Karpas-422 (cell line): ENCODE data around the gene R3HDML. TPM values are rescaled to one million over a fixed set of nuclear protein-coding genes. Genes with fewer than 3 reads are reported as not detected.
"Not testable (repeated sequence)": the region's sequence is repeated elsewhere in the genome, so short reads cannot be mapped to it uniquely, and the experiment has no call there.

Source experiments
- DNase-seq: peaks from one replicate; pipeline ENCODE4 v3.0.0-alpha.2; 2015
- H2AFZ ChIP-seq: fragments of 200-600 bp; sonication (generic); 2 replicates; pipeline ENCODE4 v1.6.1; 2014; ENCODE audit warnings: antibody characterized with exemption, low read length, mixed read lengths
- H3K27ac ChIP-seq: fragments of 200-600 bp; sonication (generic); 2 replicates; pipeline ENCODE4 v1.5.1; 2014; ENCODE audit warnings: mild to moderate bottlenecking, low read length, moderate library complexity
- H3K27me3 ChIP-seq: fragments of 200-600 bp; sonication (generic); 2 replicates; pipeline ENCODE4 v1.6.1; 2014; ENCODE audit warnings: low read length, mixed read lengths
- H3K36me3 ChIP-seq: fragments of 200-600 bp; sonication (generic); 2 replicates; pipeline ENCODE4 v1.6.1; 2014; ENCODE audit warnings: low read length, mixed read lengths; ENCODE audit not compliant: insufficient read depth
- H3K4me1 ChIP-seq: fragments of 200-600 bp; sonication (generic); 2 replicates; pipeline ENCODE4 v1.6.1; 2014; ENCODE audit warnings: mild to moderate bottlenecking, low read length, mixed read lengths
- H3K4me2 ChIP-seq: fragments of 200-600 bp; sonication (generic); 2 replicates; pipeline ENCODE4 v1.6.1; 2014; ENCODE audit warnings: low read length, low read depth, mild to moderate bottlenecking; ENCODE audit not compliant: poor library complexity, severe bottlenecking
- H3K4me3 ChIP-seq: fragments of 200-600 bp; sonication (generic); 2 replicates; pipeline ENCODE4 v1.5.1; 2014; ENCODE audit warnings: mild to moderate bottlenecking, antibody characterized with exemption, low read length, mixed read lengths
- H3K79me2 ChIP-seq: fragments of 200-600 bp; sonication (generic); 2 replicates; pipeline ENCODE4 v1.6.1; 2014; ENCODE audit warnings: mild to moderate bottlenecking, low read length, mixed read lengths
- H3K9ac ChIP-seq: fragments of 200-600 bp; sonication (generic); 2 replicates; pipeline ENCODE4 v1.6.0; 2014; ENCODE audit warnings: low read length
- H3K9me2 ChIP-seq: fragments of 200-600 bp; sonication (generic), shearing (Covaris generic); replicated peaks from 2 replicates; pipeline ENCODE4 v1.6.0; 2014; ENCODE audit warnings: mild to moderate bottlenecking, low read length, moderate library complexity; ENCODE audit not compliant: insufficient read depth
- H3K9me3 ChIP-seq: fragments of 300-700, 200-600 bp; sonication (generic); 2 replicates; pipeline ENCODE4 v1.6.1; 2014; ENCODE audit warnings: low read length, mixed read lengths
- H4K20me1 ChIP-seq: fragments of 200-600 bp; sonication (generic); 2 replicates; pipeline ENCODE4 v1.6.1; 2014; ENCODE audit warnings: mild to moderate bottlenecking, antibody characterized with exemption, low read length, low read depth; ENCODE audit not compliant: insufficient read depth
- total RNA-seq: library from RNA; depleted of rRNA; stranded (reverse); fragments of >200 nt; shearing (Covaris generic); gene quantifications from 2 replicates; pipeline ENCODE4 v1.2.3, GENCODE V29; 2014; ENCODE audit warnings: low replicate concordance

The R3HDML gene
- total RNA-seq, 1 experiment from 2014 or later = not detected

- Histone ChIP-seq H3K4me1 (no peaks in the 10 kb centered on the region), H4K20me1 (no peaks in the 10 kb centered on the region), H3K27ac (no peak overlapping the region), H3K36me3 (no peaks in the 10 kb centered on the region), H3K9ac (no peak overlapping the region), H2AFZ (no peak overlapping the region), H3K9me3 (no peaks in the 10 kb centered on the region), H3K4me2 (no peak overlapping the region), H3K27me3 (no peaks in the 10 kb centered on the region), H3K79me2 (no peaks in the 10 kb centered on the region), H3K4me3 (no peak overlapping the region), H3K9me2 (no peaks in the 10 kb centered on the region)
- DNase-seq = no peak
Measured at GRCh38 chr20:44319839-44320422, 16.9 kb upstream of the R3HDML start.

GRCh38 chr20:44324343-44324742, 12.5 kb upstream of the R3HDML start:
- H3K79me2 ChIP-seq = no peaks in the 10 kb centered on the region
- H3K27ac ChIP-seq = no peak overlapping the region
- H3K36me3 ChIP-seq = no peaks in the 10 kb centered on the region
- H3K4me2 ChIP-seq = no peak overlapping the region
- H3K9ac ChIP-seq = no peak overlapping the region
- DNase-seq = no peak
- no peaks in the 10 kb centered on the region for H3K27me3 ChIP-seq
- H3K9me2 ChIP-seq = no peaks in the 10 kb centered on the region
- H3K4me1 ChIP-seq = no peaks in the 10 kb centered on the region
- no peaks in the 10 kb centered on the region for H4K20me1 ChIP-seq
- H3K9me3 ChIP-seq = no peaks in the 10 kb centered on the region
- H3K4me3 ChIP-seq = no peak overlapping the region
- H2AFZ ChIP-seq = no peak overlapping the region

GRCh38 chr20:44326391-44327159, 10.3 kb upstream of the R3HDML start:
- H3K4me1 ChIP-seq = no peaks in the 10 kb centered on the region
- DNase-seq = no peak
- no peak overlapping the region for H3K9ac ChIP-seq

GRCh38 chr20:44327748-44328147, 9.1 kb upstream of the R3HDML start:
- not testable (repeated sequence) for H3K4me3 ChIP-seq, H3K27ac ChIP-seq, H4K20me1 ChIP-seq, H3K27me3 ChIP-seq, H3K9me3 ChIP-seq, H2AFZ ChIP-seq, H3K79me2 ChIP-seq, H3K4me2 ChIP-seq, H3K4me1 ChIP-seq, H3K9me2 ChIP-seq, H3K36me3 ChIP-seq, DNase-seq, H3K9ac ChIP-seq

More at GRCh38 chr20:44326391-44327159, 10.3 kb upstream of the R3HDML start:
- Histone ChIP-seq H3K27ac (no peak overlapping the region), H3K36me3 (no peaks in the 10 kb centered on the region), H3K4me3 (no peak overlapping the region), H3K79me2 (no peaks in the 10 kb centered on the region), H2AFZ (no peak overlapping the region), H3K9me2 (no peaks in the 10 kb centered on the region), H3K9me3 (no peaks in the 10 kb centered on the region), H3K27me3 (no peaks in the 10 kb centered on the region), H3K4me2 (no peak overlapping the region), H4K20me1 (no peaks in the 10 kb centered on the region)

- Histone ChIP-seq H3K9me3 (no peaks in the 10 kb centered on the region), H3K27me3 (no peaks in the 10 kb centered on the region), H3K4me1 (no peaks in the 10 kb centered on the region), H3K9ac (no peak overlapping the region), H3K36me3 (no peaks in the 10 kb centered on the region), H3K79me2 (no peaks in the 10 kb centered on the region), H2AFZ (no peak overlapping the region), H3K4me3 (no peak overlapping the region), H3K27ac (no peak overlapping the region), H3K4me2 (no peak overlapping the region), H4K20me1 (no peaks in the 10 kb centered on the region), H3K9me2 (no peaks in the 10 kb centered on the region)
- DNase-seq = no peak
Measured at GRCh38 chr20:44328428-44328827, 8.4 kb upstream of the R3HDML start.

- Histone ChIP-seq H3K36me3 (no peaks in the 10 kb centered on the region), H3K4me2 (no peak overlapping the region), H2AFZ (no peak overlapping the region), H4K20me1 (no peaks in the 10 kb centered on the region), H3K79me2 (no peaks in the 10 kb centered on the region), H3K9ac (no peak overlapping the region), H3K9me3 (no peaks in the 10 kb centered on the region), H3K27ac (no peak overlapping the region), H3K9me2 (no peaks in the 10 kb centered on the region), H3K4me3 (no peak overlapping the region), H3K27me3 (no peaks in the 10 kb centered on the region), H3K4me1 (no peaks in the 10 kb centered on the region)
- no peak for DNase-seq
Measured at GRCh38 chr20:44331201-44331600, 5.6 kb upstream of the R3HDML start.

- no peaks in the 10 kb centered on the region for H4K20me1 ChIP-seq
- H3K27me3 ChIP-seq = no peaks in the 10 kb centered on the region
- H3K4me1 ChIP-seq = no peaks in the 10 kb centered on the region
- no peak overlapping the region for H3K4me2 ChIP-seq
- H3K9ac ChIP-seq = no peak overlapping the region
- H3K79me2 ChIP-seq = no peaks in the 10 kb centered on the region
- H3K4me3 ChIP-seq = no peak overlapping the region
- DNase-seq = no peak
- H3K27ac ChIP-seq = no peak overlapping the region
- no peaks in the 10 kb centered on the region for H3K9me2 ChIP-seq
- no peaks in the 10 kb centered on the region for H3K9me3 ChIP-seq
- H2AFZ ChIP-seq = no peak overlapping the region
- H3K36me3 ChIP-seq = no peaks in the 10 kb centered on the region
Measured at GRCh38 chr20:44334306-44334705, 2.5 kb upstream of the R3HDML start.

GRCh38 chr20:44334709-44335108, 2.1 kb upstream of the R3HDML start:
- H3K9ac ChIP-seq = no peak overlapping the region
- H3K9me2 ChIP-seq = no peaks in the 10 kb centered on the region
- H3K4me1 ChIP-seq = no peaks in the 10 kb centered on the region
- no peaks in the 10 kb centered on the region for H3K79me2 ChIP-seq
- no peak overlapping the region for H3K4me3 ChIP-seq
- H3K27me3 ChIP-seq = no peaks in the 10 kb centered on the region
- DNase-seq = no peak
- no peaks in the 10 kb centered on the region for H4K20me1 ChIP-seq
- no peak overlapping the region for H3K4me2 ChIP-seq
- no peak overlapping the region for H2AFZ ChIP-seq
- H3K27ac ChIP-seq = no peak overlapping the region
- H3K36me3 ChIP-seq = no peaks in the 10 kb centered on the region
- H3K9me3 ChIP-seq = no peaks in the 10 kb centered on the region
